HepG2 (cell line): ENCODE measurements around the gene SUN1. TPM values are rescaled to one million over a fixed set of nuclear protein-coding genes. Genes with fewer than 3 reads are reported as not detected.

ENCODE experiments used
- ARID5B ChIP-seq: IDR thresholded peaks from 2 replicates; pipeline ENCODE4 v1.4.0; 2020; ENCODE audit warnings: mild to moderate bottlenecking, missing genetic modification reagents
- CREM ChIP-seq, 2 experiments: sonication (generic) in 1 of 2; formaldehyde crosslinking in 1 of 2; IDR thresholded peaks; 2 replicates each; pipeline versions ENCODE4 v1.4.0 to v1.6.1; 2016 to 2020; ENCODE audit warnings: antibody characterized with exemption in 1 of 2, mild to moderate bottlenecking in 1 of 2, missing genetic modification reagents in 1 of 2
- CSRNP1 ChIP-seq: sonication (generic); formaldehyde crosslinking; IDR thresholded peaks from 2 replicates; pipeline ENCODE4 v1.8.1; 2023; ENCODE audit warnings: mild to moderate bottlenecking, missing genetic modification reagents
- E2F2 ChIP-seq: sonication (generic); formaldehyde crosslinking; IDR thresholded peaks from 2 replicates; pipeline ENCODE4 v1.4.0; 2020; ENCODE audit warnings: missing genetic modification reagents, borderline replicate concordance
- HOXA5 ChIP-seq: sonication (generic); formaldehyde crosslinking; IDR thresholded peaks from 2 replicates; pipeline ENCODE4 v1.4.0; 2020; ENCODE audit warnings: missing genetic modification reagents
- MIER3 ChIP-seq: IDR thresholded peaks from 2 replicates; pipeline ENCODE4 v1.6.1; 2016; ENCODE audit warnings: missing compliant biosample characterization, borderline replicate concordance
- PPARG ChIP-seq: conservative IDR thresholded peaks from 2 replicates; pipeline ENCODE4 v1.6.1; 2016; ENCODE audit warnings: missing biosample characterization, missing genetic modification reagents
- REXO4 ChIP-seq: sonication (generic); formaldehyde crosslinking; IDR thresholded peaks from 2 replicates; pipeline ENCODE4 v1.8.0; 2022; ENCODE audit warnings: missing genetic modification reagents, mild to moderate bottlenecking, borderline replicate concordance
- RORA ChIP-seq: sonication (generic); formaldehyde crosslinking; IDR thresholded peaks from 2 replicates; pipeline ENCODE4 v1.5.0; 2020; ENCODE audit warnings: mild to moderate bottlenecking, missing genetic modification reagents, moderate library complexity
- SMC3 ChIP-seq: IDR thresholded peaks from 2 replicates; pipeline ENCODE4 v1.6.1; 2011; ENCODE audit warnings: low read length, improper control_type of control experiment
- TFDP2 ChIP-seq: sonication (generic); formaldehyde crosslinking; IDR thresholded peaks from 2 replicates; pipeline ENCODE4 v1.4.0; 2020; ENCODE audit warnings: missing genetic modification reagents
- ZMAT5 ChIP-seq: sonication (generic); formaldehyde crosslinking; IDR thresholded peaks from 2 replicates; pipeline ENCODE4 v1.5.0; 2020; ENCODE audit warnings: mild to moderate bottlenecking, low read depth, missing genetic modification reagents, borderline replicate concordance
- ZMYM2 ChIP-seq: sonication (generic); formaldehyde crosslinking; IDR thresholded peaks from 2 replicates; pipeline ENCODE4 v1.8.0; 2022; ENCODE audit warnings: mild to moderate bottlenecking, missing genetic modification reagents
- ZNF180 ChIP-seq: sonication (generic); formaldehyde crosslinking; IDR thresholded peaks from 2 replicates; pipeline ENCODE4 v1.4.0; 2020; ENCODE audit warnings: low read depth, missing genetic modification reagents, borderline replicate concordance
- ZNF362 ChIP-seq: sonication (generic); formaldehyde crosslinking; IDR thresholded peaks from 2 replicates; pipeline ENCODE4 v1.4.0; 2020; ENCODE audit warnings: missing genetic modification reagents, mild to moderate bottlenecking, borderline replicate concordance
- polyA plus RNA-seq, 8 experiments: library from polyadenylated mRNA; depleted of rRNA in 3 of 8; stranded (reverse) in 7 of 8; unstranded in 1 of 8; fragments of >200 nt; fragmentation: Illumina TruSeq in 4 of 8; extraction: Trizol in 4 of 8; gene quantifications; 2 replicates each; pipeline versions ENCODE4 v1.2.1 to v1.2.3, GENCODE V29; 2011 to 2016; ENCODE audit warnings: low read depth in 4 of 8, missing spikeins in 1 of 8, mixed read lengths in 1 of 8; ENCODE audit not compliant: insufficient read depth in 1 of 8
- total RNA-seq, 5 experiments: library from RNA; depleted of rRNA; stranded (reverse); fragments of >200 nt; fragmentation: Illumina TruSeq; extraction: Trizol; gene quantifications; 2 replicates each; pipeline ENCODE4 v1.2.3, GENCODE V29; 2016; ENCODE audit warnings: low read depth in 1 of 5

Gene SUN1
- total and polyA plus RNA-seq, 2 of the 13 experiments (the other 11 are each of a cell fraction or from before 2014, with no cell fraction given) = 47.0 to 126 TPM

GRCh38 chr7:873367-874002, 41.2 kb downstream of the SUN1 start (continued):
- TF ChIP-seq ZMAT5 (no peak), E2F2 (CRISPR knock-in tag) (peak; percentile 43; the same call in 1 of the 2 replicates), ZNF362 (CRISPR knock-in tag) (no peak; the same call in 1 of the 2 replicates), CREM (IDR thresholded peaks at IDR 0.05) (no peak), CREM (CRISPR knock-in tag; IDR thresholded peaks at IDR 0.05) (no peak), CSRNP1 (CRISPR knock-in tag) (peak; percentile 86; the same call in 1 of the 2 replicates), HOXA5 (peak; percentile 96), REXO4 (no peak), ZNF180 (CRISPR knock-in tag) (0 out of 2 replicates have a peak, but pooled peaks have one; percentile 73), ZMYM2 (CRISPR knock-in tag) (no peak), PPARG (CRISPR knock-in tag) (peak; percentile 75), SMC3 (peak; percentile 72), TFDP2 (peak; percentile 87), ARID5B (CRISPR knock-in tag) (peak; percentile 71), RORA (CRISPR knock-in tag) (no peak), MIER3 (CRISPR knock-in tag) (peak; percentile 89; the same call in 1 of the 2 replicates)
